Peyer's patch (tissue), 4 donors: ENCODE measurements around the gene SRGAP1.

Experiments
- POLR2A ChIP-seq, 2 donors: fragments of 450-650 bp; IDR thresholded peaks; one replicate each; pipeline ENCODE4 v1.5.1; 2017; ENCODE audit warnings: antibody characterized with exemption in 2 of 2, mild to moderate bottlenecking in 2 of 2, moderate library complexity in 2 of 2
- TF ChIP-seq, protein P1 (sequence below), 6 experiments: fragments of 450-650 bp in 4 of 6; fragments of 200-600 bp in 2 of 6; sonication (generic) in 1 of 6; IDR thresholded peaks; one replicate each; pipeline ENCODE4 v1.5.1; 2017 to 2019; ENCODE audit warnings: antibody characterized with exemption in 6 of 6, mild to moderate bottlenecking in 3 of 6, moderate library complexity in 1 of 6

- TF ChIP-seq POLR2A (IDR thresholded peaks at IDR 0.05): no peak
- TF ChIP-seq, protein P1, sequence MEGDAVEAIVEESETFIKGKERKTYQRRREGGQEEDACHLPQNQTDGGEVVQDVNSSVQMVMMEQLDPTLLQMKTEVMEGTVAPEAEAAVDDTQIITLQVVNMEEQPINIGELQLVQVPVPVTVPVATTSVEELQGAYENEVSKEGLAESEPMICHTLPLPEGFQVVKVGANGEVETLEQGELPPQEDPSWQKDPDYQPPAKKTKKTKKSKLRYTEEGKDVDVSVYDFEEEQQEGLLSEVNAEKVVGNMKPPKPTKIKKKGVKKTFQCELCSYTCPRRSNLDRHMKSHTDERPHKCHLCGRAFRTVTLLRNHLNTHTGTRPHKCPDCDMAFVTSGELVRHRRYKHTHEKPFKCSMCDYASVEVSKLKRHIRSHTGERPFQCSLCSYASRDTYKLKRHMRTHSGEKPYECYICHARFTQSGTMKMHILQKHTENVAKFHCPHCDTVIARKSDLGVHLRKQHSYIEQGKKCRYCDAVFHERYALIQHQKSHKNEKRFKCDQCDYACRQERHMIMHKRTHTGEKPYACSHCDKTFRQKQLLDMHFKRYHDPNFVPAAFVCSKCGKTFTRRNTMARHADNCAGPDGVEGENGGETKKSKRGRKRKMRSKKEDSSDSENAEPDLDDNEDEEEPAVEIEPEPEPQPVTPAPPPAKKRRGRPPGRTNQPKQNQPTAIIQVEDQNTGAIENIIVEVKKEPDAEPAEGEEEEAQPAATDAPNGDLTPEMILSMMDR (IDR thresholded peaks at IDR 0.05): no peak
Measured at GRCh38 chr12:64107776-64108175, 263.3 kb downstream of the SRGAP1 start.
